Measurements from ENCODE around the gene ALG1. TPM values are rescaled to one million over a fixed set of nuclear protein-coding genes. Genes with fewer than 3 reads are reported as not detected.

The ALG1 gene
- polyA plus RNA-seq, 1 of the 3 experiments (the other 2 are of a cell fraction) = 27.0 TPM

- no peaks in the 10 kb centered on the region for H3F3A ChIP-seq (replicated peaks; ENCODE audit: insufficient read depth)
- 89% methylated on average over 7 of the region's 7 CpGs for WGBS (ENCODE audit: low lambda C conversion rate)
- H3K4me3 ChIP-seq (ENCODE audit: low read depth in 2 of 2, low read length in 1 of 2) = no peak overlapping the region
- no peak overlapping the region for H3K9ac ChIP-seq
- H3K9me2 ChIP-seq = no peaks in the 10 kb centered on the region
- no peaks in the 10 kb centered on the region; the same call in 1 of the 2 replicates for H3K27me3 ChIP-seq (ENCODE audit: insufficient read depth)
- peaks cover 0 to 2% of the 10 kb centered on the region in 2 experiments for H3K36me3 ChIP-seq (replicated peaks in 1 of 2; ENCODE audit: control insufficient read depth in 1 of 2, insufficient read depth in 2 of 2, low read length in 1 of 2)
- no peak overlapping the region for H3K4me2 ChIP-seq
- ChIA-PET POLR2A (interaction anchor here (0.6 kb wide), 1 partner anchor 960 kb away, joined by 5 read pairs; no protein-coding TSS in a partner anchor), CTCF (no interaction called here)
- H3K9me3 ChIP-seq = no peaks in the 10 kb centered on the region
- DNase-seq = no peak
- no peak overlapping the region for H2AFZ ChIP-seq (ENCODE audit: low read depth)
- TF ChIP-seq SIN3A (IDR thresholded peaks at IDR 0.05; ENCODE audit: borderline replicate concordance, low read depth, low read length) (no peak), NRF1 (IDR thresholded peaks at IDR 0.05; ENCODE audit: low read depth, low read length) (no peak), TCF12 (IDR thresholded peaks at IDR 0.05) (no peak), FOXJ3 (CRISPR knock-in tag; IDR thresholded peaks at IDR 0.05) (no peak), GATA2 (CRISPR knock-in tag; IDR thresholded peaks at IDR 0.05) (no peak), MEF2A (IDR thresholded peaks at IDR 0.05; ENCODE audit: borderline replicate concordance, low read depth) (no peak), FOSL2 (IDR thresholded peaks at IDR 0.05; ENCODE audit: borderline replicate concordance, low read depth) (no peak), CHD2 (IDR thresholded peaks at IDR 0.05; ENCODE audit: low read length, partially characterized antibody) (no peak), ELF1 (IDR thresholded peaks at IDR 0.05) (no peak), EP300 (IDR thresholded peaks at IDR 0.05; ENCODE audit: borderline replicate concordance in 1 of 2, low read depth in 1 of 2, low read length in 1 of 2) (no peak)
- no peaks in the 10 kb centered on the region for H3K4me1 ChIP-seq (ENCODE audit: control insufficient read depth in 1 of 2, insufficient read depth in 2 of 2, low read depth in 1 of 2, low read length in 1 of 2)
- H3K79me2 ChIP-seq (ENCODE audit: insufficient read depth) = no peaks in the 10 kb centered on the region
- no peak overlapping the region for H3K27ac ChIP-seq (ENCODE audit: low read depth in 2 of 2, low read length in 1 of 2)
- no peaks in the 10 kb centered on the region for H4K20me1 ChIP-seq (ENCODE audit: insufficient read depth)
Measured at GRCh38 chr16:5027086-5027485, 44.6 kb upstream of the ALG1 start.

DNA sequence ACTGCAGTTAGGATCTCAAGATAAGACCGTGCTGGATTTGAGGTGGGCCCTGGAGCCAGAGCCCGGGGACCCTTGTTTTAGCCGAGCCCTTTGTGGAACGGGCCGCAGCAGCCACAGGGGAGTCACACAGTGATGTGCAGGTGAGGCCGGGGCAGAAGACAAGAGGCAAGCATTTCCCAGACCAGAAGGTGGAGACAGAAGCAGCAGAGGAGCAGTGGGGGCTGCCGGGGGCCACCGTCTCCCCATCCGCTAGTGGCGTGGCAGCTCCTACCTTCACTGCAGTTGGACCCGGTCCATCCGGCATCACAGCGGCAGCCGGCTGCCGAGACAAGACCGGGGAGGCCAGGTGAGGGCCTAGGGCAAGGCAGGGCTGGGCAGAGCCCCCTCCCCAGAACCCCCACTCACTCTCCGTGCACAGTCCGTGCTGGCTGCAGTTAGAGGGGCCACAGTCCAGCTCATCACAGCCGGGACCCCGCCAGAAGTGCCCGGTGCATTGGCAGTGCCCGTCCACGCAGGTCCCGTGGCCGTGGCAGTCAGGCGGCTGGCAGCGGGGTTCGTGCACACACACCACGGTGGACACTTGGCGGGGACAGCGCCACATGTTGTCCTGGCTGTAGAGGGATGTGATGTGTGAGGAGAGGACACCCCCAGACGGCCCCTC lies 43.9 kb upstream of the ALG1 start:
- Histone ChIP-seq H3K4me1 (ENCODE audit: control insufficient read depth in 1 of 2, insufficient read depth in 2 of 2, low read depth in 1 of 2, low read length in 1 of 2) (peaks cover 0 to 1% of the 10 kb centered on the region in 2 experiments; a peak in 1 of 4 replicates), H3K79me2 (ENCODE audit: insufficient read depth) (no peaks in the 10 kb centered on the region), H3F3A (replicated peaks; ENCODE audit: insufficient read depth) (no peaks in the 10 kb centered on the region), H3K27ac (ENCODE audit: low read depth in 2 of 2, low read length in 1 of 2) (no peak overlapping the region), H3K9ac (no peak overlapping the region), H3K4me3 (ENCODE audit: low read depth in 2 of 2, low read length in 1 of 2) (no peak overlapping the region), H3K27me3 (ENCODE audit: insufficient read depth) (no peaks in the 10 kb centered on the region; the same call in 1 of the 2 replicates), H3K36me3 (replicated peaks in 1 of 2; ENCODE audit: control insufficient read depth in 1 of 2, insufficient read depth in 2 of 2, low read length in 1 of 2) (peaks cover 0 to 2% of the 10 kb centered on the region in 2 experiments), H3K4me2 (no peak overlapping the region), H2AFZ (ENCODE audit: low read depth) (no peak overlapping the region), H3K9me3 (no peaks in the 10 kb centered on the region), H4K20me1 (ENCODE audit: insufficient read depth) (no peaks in the 10 kb centered on the region), H3K9me2 (no peaks in the 10 kb centered on the region)
- ChIA-PET CTCF (no interaction called here), POLR2A (no interaction called here)
- WGBS (ENCODE audit: low lambda C conversion rate) = 90% methylated on average over 14 of the region's 32 CpGs
- no peak for TF ChIP-seq JUND (IDR thresholded peaks at IDR 0.05)
- TF ChIP-seq, protein P1, sequence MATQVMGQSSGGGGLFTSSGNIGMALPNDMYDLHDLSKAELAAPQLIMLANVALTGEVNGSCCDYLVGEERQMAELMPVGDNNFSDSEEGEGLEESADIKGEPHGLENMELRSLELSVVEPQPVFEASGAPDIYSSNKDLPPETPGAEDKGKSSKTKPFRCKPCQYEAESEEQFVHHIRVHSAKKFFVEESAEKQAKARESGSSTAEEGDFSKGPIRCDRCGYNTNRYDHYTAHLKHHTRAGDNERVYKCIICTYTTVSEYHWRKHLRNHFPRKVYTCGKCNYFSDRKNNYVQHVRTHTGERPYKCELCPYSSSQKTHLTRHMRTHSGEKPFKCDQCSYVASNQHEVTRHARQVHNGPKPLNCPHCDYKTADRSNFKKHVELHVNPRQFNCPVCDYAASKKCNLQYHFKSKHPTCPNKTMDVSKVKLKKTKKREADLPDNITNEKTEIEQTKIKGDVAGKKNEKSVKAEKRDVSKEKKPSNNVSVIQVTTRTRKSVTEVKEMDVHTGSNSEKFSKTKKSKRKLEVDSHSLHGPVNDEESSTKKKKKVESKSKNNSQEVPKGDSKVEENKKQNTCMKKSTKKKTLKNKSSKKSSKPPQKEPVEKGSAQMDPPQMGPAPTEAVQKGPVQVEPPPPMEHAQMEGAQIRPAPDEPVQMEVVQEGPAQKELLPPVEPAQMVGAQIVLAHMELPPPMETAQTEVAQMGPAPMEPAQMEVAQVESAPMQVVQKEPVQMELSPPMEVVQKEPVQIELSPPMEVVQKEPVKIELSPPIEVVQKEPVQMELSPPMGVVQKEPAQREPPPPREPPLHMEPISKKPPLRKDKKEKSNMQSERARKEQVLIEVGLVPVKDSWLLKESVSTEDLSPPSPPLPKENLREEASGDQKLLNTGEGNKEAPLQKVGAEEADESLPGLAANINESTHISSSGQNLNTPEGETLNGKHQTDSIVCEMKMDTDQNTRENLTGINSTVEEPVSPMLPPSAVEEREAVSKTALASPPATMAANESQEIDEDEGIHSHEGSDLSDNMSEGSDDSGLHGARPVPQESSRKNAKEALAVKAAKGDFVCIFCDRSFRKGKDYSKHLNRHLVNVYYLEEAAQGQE (IDR thresholded peaks at IDR 0.05; ENCODE audit: low read depth, low read length) = no peak
- no peak for TF ChIP-seq FOSL2 (IDR thresholded peaks at IDR 0.05; ENCODE audit: borderline replicate concordance, low read depth)
- no peak for TF ChIP-seq CHD2 (IDR thresholded peaks at IDR 0.05; ENCODE audit: low read length, partially characterized antibody)
- TF ChIP-seq EZH2phosphoT487 (IDR thresholded peaks at IDR 0.05; ENCODE audit: borderline replicate concordance, low read depth) = no peak
- TF ChIP-seq, protein P2, sequence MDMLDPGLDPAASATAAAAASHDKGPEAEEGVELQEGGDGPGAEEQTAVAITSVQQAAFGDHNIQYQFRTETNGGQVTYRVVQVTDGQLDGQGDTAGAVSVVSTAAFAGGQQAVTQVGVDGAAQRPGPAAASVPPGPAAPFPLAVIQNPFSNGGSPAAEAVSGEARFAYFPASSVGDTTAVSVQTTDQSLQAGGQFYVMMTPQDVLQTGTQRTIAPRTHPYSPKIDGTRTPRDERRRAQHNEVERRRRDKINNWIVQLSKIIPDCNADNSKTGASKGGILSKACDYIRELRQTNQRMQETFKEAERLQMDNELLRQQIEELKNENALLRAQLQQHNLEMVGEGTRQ (IDR thresholded peaks at IDR 0.05; ENCODE audit: borderline replicate concordance, low read depth, low read length) = no peak
- TF ChIP-seq GATA2 (CRISPR knock-in tag; IDR thresholded peaks at IDR 0.05) = no peak
- no peak for TF ChIP-seq TCF12 (IDR thresholded peaks at IDR 0.05)
- no peak for TF ChIP-seq RFX5 (IDR thresholded peaks at IDR 0.05; ENCODE audit: low read length)
- no peak for TF ChIP-seq EP300 (IDR thresholded peaks at IDR 0.05; ENCODE audit: borderline replicate concordance in 1 of 2, low read depth in 1 of 2, low read length in 1 of 2)
- TF ChIP-seq FOXJ3 (CRISPR knock-in tag; IDR thresholded peaks at IDR 0.05) = no peak
- no peak for TF ChIP-seq NRF1 (IDR thresholded peaks at IDR 0.05; ENCODE audit: low read depth, low read length)
- TF ChIP-seq FOXM1 (IDR thresholded peaks at IDR 0.05; ENCODE audit: low read depth) = no peak
- TF ChIP-seq RCOR1 (IDR thresholded peaks at IDR 0.05; ENCODE audit: low read length) = no peak
- TF ChIP-seq MAX (IDR thresholded peaks at IDR 0.05; ENCODE audit: low read depth) = no peak
- no peak for TF ChIP-seq RXRA (IDR thresholded peaks at IDR 0.05; ENCODE audit: borderline replicate concordance, low read depth)
- TF ChIP-seq ZBTB33 (IDR thresholded peaks at IDR 0.05; ENCODE audit: borderline replicate concordance, low read depth) = no peak
- no peak for DNase-seq
